ENCODE results near the gene HID1. TPM values are rescaled to one million over a fixed set of nuclear protein-coding genes. Genes with fewer than 3 reads are reported as not detected.

The HID1 gene, protein sequence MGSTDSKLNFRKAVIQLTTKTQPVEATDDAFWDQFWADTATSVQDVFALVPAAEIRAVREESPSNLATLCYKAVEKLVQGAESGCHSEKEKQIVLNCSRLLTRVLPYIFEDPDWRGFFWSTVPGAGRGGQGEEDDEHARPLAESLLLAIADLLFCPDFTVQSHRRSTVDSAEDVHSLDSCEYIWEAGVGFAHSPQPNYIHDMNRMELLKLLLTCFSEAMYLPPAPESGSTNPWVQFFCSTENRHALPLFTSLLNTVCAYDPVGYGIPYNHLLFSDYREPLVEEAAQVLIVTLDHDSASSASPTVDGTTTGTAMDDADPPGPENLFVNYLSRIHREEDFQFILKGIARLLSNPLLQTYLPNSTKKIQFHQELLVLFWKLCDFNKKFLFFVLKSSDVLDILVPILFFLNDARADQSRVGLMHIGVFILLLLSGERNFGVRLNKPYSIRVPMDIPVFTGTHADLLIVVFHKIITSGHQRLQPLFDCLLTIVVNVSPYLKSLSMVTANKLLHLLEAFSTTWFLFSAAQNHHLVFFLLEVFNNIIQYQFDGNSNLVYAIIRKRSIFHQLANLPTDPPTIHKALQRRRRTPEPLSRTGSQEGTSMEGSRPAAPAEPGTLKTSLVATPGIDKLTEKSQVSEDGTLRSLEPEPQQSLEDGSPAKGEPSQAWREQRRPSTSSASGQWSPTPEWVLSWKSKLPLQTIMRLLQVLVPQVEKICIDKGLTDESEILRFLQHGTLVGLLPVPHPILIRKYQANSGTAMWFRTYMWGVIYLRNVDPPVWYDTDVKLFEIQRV
- total RNA-seq, result 1 to 10 TPM; 2.2 to 4.3 (median 2.9) TPM

DNA sequence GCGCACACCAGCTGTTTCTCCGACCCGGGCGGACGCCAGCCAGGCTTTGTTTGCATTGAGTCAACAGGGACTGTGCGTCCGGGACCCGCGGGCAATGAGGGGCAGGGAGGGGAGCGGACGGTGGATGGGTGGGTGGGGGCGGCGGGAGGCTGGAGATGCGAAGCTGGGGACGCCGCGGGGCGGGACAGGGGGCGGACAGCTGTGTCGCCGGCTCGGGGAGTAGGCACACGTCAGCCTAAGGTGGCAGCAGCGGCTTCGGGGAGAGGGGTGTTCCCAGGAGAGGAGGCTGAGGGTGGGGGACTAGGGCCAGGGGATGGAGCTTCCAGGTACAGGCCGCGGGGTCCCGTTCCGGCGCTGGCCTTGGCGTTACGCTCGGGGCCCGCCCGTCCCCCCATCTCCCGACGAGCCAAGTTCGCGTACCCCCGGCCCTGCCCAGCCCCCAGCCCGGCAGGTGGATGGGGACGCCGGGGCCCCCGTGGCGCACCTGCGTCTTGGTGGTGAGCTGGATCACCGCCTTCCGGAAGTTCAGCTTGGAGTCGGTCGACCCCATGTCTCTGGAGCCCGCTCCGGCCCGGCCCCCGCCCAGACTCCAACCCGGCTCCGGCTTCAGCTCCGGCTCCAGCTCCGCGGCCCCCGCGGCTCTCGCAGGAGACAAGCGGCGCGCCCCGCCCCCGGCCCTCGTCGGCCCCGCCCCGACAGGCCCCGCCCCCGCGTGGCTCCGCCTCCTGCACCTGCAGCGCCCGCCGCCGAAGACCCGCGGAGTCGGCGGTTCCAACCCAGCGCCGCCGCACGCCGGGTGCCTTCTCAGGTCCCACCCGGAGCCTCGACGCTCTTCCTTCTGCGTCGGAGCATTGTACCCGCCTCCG, at the start of gene HID1:
Gene HID1 (minus strand): TSS at position 653 of the 866 bp plus-strand sequence. CDS start 103 bp downstream, at position 550.
- intact Hi-C loops (cut with DNase I; ENCODE audit: low total_unique reads) (no loop called here), in situ Hi-C loops (cut with MboI; ENCODE audit: low sequenced_read_pairs in 4 of 4) (loop anchor here in 1 of 4 donors (25.0 kb wide), 1 partner anchor 215 kb away; the partner anchor contains the start of gene SUMO2)
- ATAC-seq, result peak; percentile 51 to 67
- H3K9me3 ChIP-seq, result no peaks in the 10 kb centered on the region
- no peak for DNase-seq
- peak within 1 kb of the TSS; percentile 34 to 62 (median 58) for H3K27ac ChIP-seq
- H3K4me3 ChIP-seq, result peak within 1 kb of the TSS; percentile 54 to 63 (median 60)
- H3K27me3 ChIP-seq, result peaks cover 11 to 28% (median 20%) of the 10 kb centered on the region in 3 donors
- no peak for TF ChIP-seq POLR2A (IDR thresholded peaks at IDR 0.05)
- TF ChIP-seq, protein P1, sequence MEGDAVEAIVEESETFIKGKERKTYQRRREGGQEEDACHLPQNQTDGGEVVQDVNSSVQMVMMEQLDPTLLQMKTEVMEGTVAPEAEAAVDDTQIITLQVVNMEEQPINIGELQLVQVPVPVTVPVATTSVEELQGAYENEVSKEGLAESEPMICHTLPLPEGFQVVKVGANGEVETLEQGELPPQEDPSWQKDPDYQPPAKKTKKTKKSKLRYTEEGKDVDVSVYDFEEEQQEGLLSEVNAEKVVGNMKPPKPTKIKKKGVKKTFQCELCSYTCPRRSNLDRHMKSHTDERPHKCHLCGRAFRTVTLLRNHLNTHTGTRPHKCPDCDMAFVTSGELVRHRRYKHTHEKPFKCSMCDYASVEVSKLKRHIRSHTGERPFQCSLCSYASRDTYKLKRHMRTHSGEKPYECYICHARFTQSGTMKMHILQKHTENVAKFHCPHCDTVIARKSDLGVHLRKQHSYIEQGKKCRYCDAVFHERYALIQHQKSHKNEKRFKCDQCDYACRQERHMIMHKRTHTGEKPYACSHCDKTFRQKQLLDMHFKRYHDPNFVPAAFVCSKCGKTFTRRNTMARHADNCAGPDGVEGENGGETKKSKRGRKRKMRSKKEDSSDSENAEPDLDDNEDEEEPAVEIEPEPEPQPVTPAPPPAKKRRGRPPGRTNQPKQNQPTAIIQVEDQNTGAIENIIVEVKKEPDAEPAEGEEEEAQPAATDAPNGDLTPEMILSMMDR (IDR thresholded peaks at IDR 0.05 in 4 of 5, conservative IDR thresholded peaks at IDR 0.05 in 1 of 5), result no peak
- H3K4me1 ChIP-seq, result peaks cover 0 to 7% of the 10 kb centered on the region in 2 donors
- H3K36me3 ChIP-seq, result no peaks in the 10 kb centered on the region

DNA sequence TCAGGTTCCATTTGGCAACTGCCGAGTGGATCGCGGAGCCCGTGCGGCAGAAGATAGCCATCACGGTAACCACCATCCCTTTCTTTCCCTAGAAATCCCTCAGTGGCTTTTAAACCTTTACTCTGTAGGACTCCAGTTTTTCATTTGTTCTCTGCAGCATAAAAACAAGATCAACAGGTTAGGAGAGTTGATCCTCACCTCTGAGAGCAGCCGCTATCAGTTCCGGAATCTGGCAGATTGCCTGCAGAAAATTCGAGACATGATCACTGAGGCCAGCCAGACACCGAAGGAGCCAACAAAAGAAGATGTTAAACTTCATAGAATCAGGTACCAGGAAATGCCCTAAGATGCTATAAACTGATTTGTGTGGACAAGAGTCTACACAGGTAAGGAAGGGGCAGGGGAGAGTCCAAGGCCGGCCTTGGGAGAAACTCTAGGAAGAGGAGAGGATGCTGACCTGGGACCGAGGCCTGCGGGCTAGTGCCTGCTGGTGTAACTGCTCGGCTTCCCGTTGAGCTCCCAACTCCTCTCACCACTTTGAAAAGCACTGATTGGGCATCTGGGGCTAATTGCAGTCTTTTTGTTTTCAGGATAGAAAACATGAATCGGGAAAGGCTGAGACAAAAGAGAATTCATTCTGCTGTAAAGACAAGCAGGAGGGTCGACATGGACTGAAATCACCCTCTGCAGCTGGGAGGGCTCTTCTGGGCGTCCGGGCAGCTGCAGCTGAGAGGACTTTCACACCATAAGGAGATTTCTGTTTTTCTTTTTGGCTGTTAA, 48.0 kb upstream of the HID1 start:
- Histone ChIP-seq H3K36me3 (peaks cover 0 to 47% of the 10 kb centered on the region in 2 donors), H3K4me3 (no peak overlapping the region), H3K9me3 (no peaks in the 10 kb centered on the region), H3K4me1 (no peaks in the 10 kb centered on the region), H3K27me3 (no peaks in the 10 kb centered on the region), H3K27ac (no peak overlapping the region)
- no peak for TF ChIP-seq POLR2A (IDR thresholded peaks at IDR 0.05)
- TF ChIP-seq, protein P1 (IDR thresholded peaks at IDR 0.05 in 4 of 5, conservative IDR thresholded peaks at IDR 0.05 in 1 of 5), result no peak
- ATAC-seq, result no peak
- DNase-seq, result no peak
- in situ Hi-C loops (cut with MboI; ENCODE audit: low sequenced_read_pairs in 4 of 4) (no loop called here), intact Hi-C loops (cut with DNase I; ENCODE audit: low total_unique reads) (no loop called here)

DNA sequence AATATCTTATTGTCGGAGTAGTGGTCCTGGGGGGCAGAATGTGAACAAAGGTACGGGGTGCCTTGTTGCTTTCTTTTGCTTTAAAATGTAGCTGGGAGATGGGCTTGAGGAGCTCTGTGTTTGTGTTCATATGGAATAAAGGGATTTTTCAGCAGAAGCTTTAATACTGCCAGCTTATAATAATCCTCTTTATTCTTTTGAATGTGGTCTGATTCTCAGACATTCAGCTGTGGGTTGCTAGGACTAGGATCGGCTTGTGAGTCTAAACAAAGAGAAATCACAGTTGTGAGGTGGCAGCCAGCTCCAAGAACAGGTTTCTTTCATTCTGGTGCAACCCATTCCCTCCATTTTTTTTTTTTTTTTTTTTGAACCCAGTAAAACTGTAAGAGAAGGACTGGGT, 47.2 kb upstream of the HID1 start:
- peaks cover 0 to 47% of the 10 kb centered on the region in 2 donors for H3K36me3 ChIP-seq
- H3K27ac ChIP-seq, result no peak overlapping the region
- no peak for ATAC-seq
- no peak for TF ChIP-seq POLR2A (IDR thresholded peaks at IDR 0.05)
- TF ChIP-seq, protein P1 (IDR thresholded peaks at IDR 0.05 in 4 of 5, conservative IDR thresholded peaks at IDR 0.05 in 1 of 5), result no peak
- DNase-seq, result no peak
- H3K27me3 ChIP-seq, result no peaks in the 10 kb centered on the region
- H3K9me3 ChIP-seq, result no peaks in the 10 kb centered on the region
- H3K4me3 ChIP-seq, result no peak overlapping the region
- in situ Hi-C loops (cut with MboI; ENCODE audit: low sequenced_read_pairs in 4 of 4) (no loop called here), intact Hi-C loops (cut with DNase I; ENCODE audit: low total_unique reads) (no loop called here)
- no peaks in the 10 kb centered on the region for H3K4me1 ChIP-seq

DNA sequence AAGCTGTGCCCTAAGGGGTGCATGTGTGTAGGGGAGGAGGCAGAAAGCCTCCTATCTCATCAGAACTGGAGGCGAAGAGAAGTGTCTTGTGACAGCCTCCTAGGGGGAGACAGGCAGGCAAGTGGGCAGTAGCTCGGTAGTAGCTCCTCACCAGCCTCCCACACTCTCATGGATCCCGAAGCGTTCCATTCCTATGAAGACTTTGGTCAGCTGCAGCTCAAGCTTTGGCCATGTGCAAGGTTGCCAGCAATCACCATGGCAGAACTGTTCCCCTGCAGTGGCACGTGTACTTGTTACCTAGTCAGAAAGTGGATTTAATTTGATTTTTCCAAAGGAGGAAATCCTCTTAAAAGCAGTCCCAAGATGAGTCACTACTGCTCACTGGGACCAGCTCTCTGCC, 46.6 kb upstream of the HID1 start:
- TF ChIP-seq POLR2A (IDR thresholded peaks at IDR 0.05), result no peak
- TF ChIP-seq, protein P1 (IDR thresholded peaks at IDR 0.05 in 4 of 5, conservative IDR thresholded peaks at IDR 0.05 in 1 of 5), result no peak
- H3K27me3 ChIP-seq, result no peaks in the 10 kb centered on the region
- H3K9me3 ChIP-seq, result no peaks in the 10 kb centered on the region
- in situ Hi-C loops (cut with MboI; ENCODE audit: low sequenced_read_pairs in 4 of 4), result no loop called here
- DNase-seq, result no peak
- no peaks in the 10 kb centered on the region for H3K4me1 ChIP-seq
- H3K36me3 ChIP-seq, result peaks cover 0 to 47% of the 10 kb centered on the region in 2 donors
- H3K4me3 ChIP-seq, result no peak overlapping the region
- H3K27ac ChIP-seq, result no peak overlapping the region
- intact Hi-C loops (cut with DNase I; ENCODE audit: low total_unique reads), result no loop called here
- no peak for ATAC-seq
